Fibroblast of lung (primary cell): ENCODE measurements around the gene ANKFN1.

Experiments
- CTCF ChIP-seq, 2 donors: IDR thresholded peaks in 1 of 2; conservative IDR thresholded peaks in 1 of 2; 1 replicate in 1 of 2; 2 replicates in 1 of 2; pipeline ENCODE4 v1.5.1; 2011 to 2012; ENCODE audit warnings: low read length in 2 of 2, control low read depth in 1 of 2, inconsistent platforms in 1 of 2, low read depth in 1 of 2, mild to moderate bottlenecking in 1 of 2
- EZH2 ChIP-seq: IDR thresholded peaks from 2 replicates; pipeline ENCODE4 v1.5.1; 2012; ENCODE audit warnings: low read length, control low read depth, mild to moderate bottlenecking; ENCODE audit errors: missing control alignments

- TF ChIP-seq EZH2 (no peak), CTCF (conservative IDR thresholded peaks at IDR 0.05 in 1 of 2, IDR thresholded peaks at IDR 0.05 in 1 of 2; ENCODE audit: low read depth in 1 of 2, low read length in 2 of 2) (no peak)
Measured at GRCh38 chr17:56536766-56537165, 383.5 kb downstream of the ANKFN1 start.
